Activated CD8-positive, alpha-beta T cell treated with anti-CD3 and anti-CD28 coated beads for 36 hours (primary cell): Measurements from ENCODE around the gene RAB13. TPM values are rescaled to one million over a fixed set of nuclear protein-coding genes. Genes with fewer than 3 reads are reported as not detected.
A peak's percentile ranks its signal among the peaks of the same experiment; 100 is the strongest.

Experiments
- ATAC-seq: fragments of 200-7000 bp; cut with Tn5 transposase; one replicate; pipeline ENCODE4 v1.10.0; 2021; ENCODE audit warnings: mild to moderate bottlenecking, moderate library complexity
- CTCF ChIA-PET: fragments of 350-600 bp; sonication (Branson Sonifier 250); formaldehyde crosslinking; loops from one replicate; lab custom pipeline; 2021; ENCODE audit warnings: antibody characterized with exemption; lab: Charles Lee
- POLR2A ChIA-PET: fragments of 350-600 bp; sonication (Branson Sonifier 250); formaldehyde crosslinking; loops from one replicate; lab custom pipeline; 2021; ENCODE audit warnings: antibody characterized with exemption; lab: Charles Lee
- DNase-seq: peaks from one replicate; pipeline ENCODE4 v3.0.0-alpha.2; 2020
- H3K27ac Mint-ChIP-seq: one replicate; pipeline ENCODE4 v1.8.0; 2021; ENCODE audit warnings: mild to moderate bottlenecking, mixed read lengths
- H3K27me3 Mint-ChIP-seq: one replicate; pipeline ENCODE4 v1.8.0; 2021; ENCODE audit warnings: mixed read lengths
- H3K36me3 Mint-ChIP-seq: one replicate; pipeline ENCODE4 v1.8.0; 2021; ENCODE audit warnings: low read depth, mixed read lengths
- H3K4me1 Mint-ChIP-seq: one replicate; pipeline ENCODE4 v1.8.0; 2021; ENCODE audit warnings: low read depth, mixed read lengths
- H3K4me3 Mint-ChIP-seq: one replicate; pipeline ENCODE4 v1.8.0; 2021; ENCODE audit warnings: mild to moderate bottlenecking, moderate library complexity, mixed read lengths
- H3K9me3 Mint-ChIP-seq: one replicate; pipeline ENCODE4 v1.8.0; 2021; ENCODE audit warnings: mixed read lengths
- CTCF ChIP-seq: fragments of 200-600 bp; IDR thresholded peaks from one replicate; pipeline ENCODE4 v1.8.0; 2022; ENCODE audit warnings: antibody characterized with exemption, mild to moderate bottlenecking
- intact Hi-C: fragments of 100-400 bp; cut with micrococcal nuclease; formaldehyde crosslinking; loops from one replicate; pipeline ENCODE4 v1.10.0; 2022
- total RNA-seq, 2 experiments: library from RNA; stranded (reverse); gene quantifications; one replicate each; pipeline ENCODE4 v1.2.3, GENCODE V29; 2021

Gene RAB13
- total RNA-seq, 2 experiments from 2014 or later, result 41.7 to 45.6 TPM

GRCh38 chr1:153939476-153939875 lies 46.7 kb downstream of the RAB13 start:
- peaks cover 63% of the 10 kb centered on the region for H3K36me3 Mint-ChIP-seq

GRCh38 chr1:153938996-153939395 lies 47.1 kb downstream of the RAB13 start:
- intact Hi-C loops, result no loop called here
- ATAC-seq (no peak), DNase-seq (no peak)
- H3K27me3 Mint-ChIP-seq, result no peaks in the 10 kb centered on the region
- CTCF ChIA-PET, result interaction anchor here (1.4 kb wide), 1 partner anchor 10 kb away, joined by 4 read pairs; no protein-coding TSS in a partner anchor
- no peaks in the 10 kb centered on the region for H3K9me3 Mint-ChIP-seq
- H3K27ac Mint-ChIP-seq, result no peak overlapping the region
- H3K4me3 Mint-ChIP-seq, result no peak overlapping the region
- H3K36me3 Mint-ChIP-seq, result peaks cover 60% of the 10 kb centered on the region
- POLR2A ChIA-PET, result interaction anchor here (1.1 to 8.9 kb wide), 4 partner anchors 10 to 51 kb away, joined by 4 to 126 read pairs (median 10); partner anchors contain the start of genes GATAD2B and RPS27
- no peak for TF ChIP-seq CTCF
- peaks cover 17% of the 10 kb centered on the region for H3K4me1 Mint-ChIP-seq

More at GRCh38 chr1:153939476-153939875, 46.7 kb downstream of the RAB13 start:
- POLR2A ChIA-PET, result interaction anchor here (1.0 to 8.9 kb wide), 5 partner anchors 11 to 51 kb away, joined by 4 to 126 read pairs (median 4); partner anchors contain the start of genes GATAD2B and RPS27
- Mint-ChIP-seq H3K27ac (no peak overlapping the region), H3K9me3 (no peaks in the 10 kb centered on the region), H3K27me3 (no peaks in the 10 kb centered on the region), H3K4me1 (peaks cover 21% of the 10 kb centered on the region), H3K4me3 (no peak overlapping the region)
- no peak for TF ChIP-seq CTCF
- CTCF ChIA-PET, result interaction anchor here (1.0 to 1.4 kb wide), 2 partner anchors 10 to 17 kb away, joined by 3 to 4 read pairs; partner anchors contain the start of gene GATAD2B
- no peak for DNase-seq
- no peak for ATAC-seq
- intact Hi-C loops, result no loop called here

- no peak for TF ChIP-seq CTCF
- Mint-ChIP-seq H3K27me3 (no peaks in the 10 kb centered on the region), H3K4me3 (no peak overlapping the region), H3K4me1 (peaks cover 6% of the 10 kb centered on the region), H3K27ac (no peak overlapping the region), H3K36me3 (peaks cover 54% of the 10 kb centered on the region), H3K9me3 (no peaks in the 10 kb centered on the region)
- CTCF ChIA-PET, result no interaction called here
- no peak for ATAC-seq
- POLR2A ChIA-PET, result interaction anchor here (1.5 to 3.6 kb wide), 2 partner anchors 9 to 14 kb away, joined by 5 to 17 read pairs; no protein-coding TSS in a partner anchor
- no peak for DNase-seq
- intact Hi-C loops, result no loop called here
Measured at GRCh38 chr1:153937331-153937730, 48.8 kb downstream of the RAB13 start.

GRCh38 chr1:153936011-153936802 lies 49.9 kb downstream of the RAB13 start:
- no peak overlapping the region for H3K4me3 Mint-ChIP-seq
- H3K36me3 Mint-ChIP-seq, result peaks cover 52% of the 10 kb centered on the region
- TF ChIP-seq CTCF, result no peak
- ChIA-PET POLR2A (interaction anchor here (0.9 to 1.5 kb wide), 2 partner anchors 13 to 27 kb away, joined by 3 to 5 read pairs; partner anchors contain the start of gene SLC39A1), CTCF (no interaction called here)
- H3K27ac Mint-ChIP-seq, result peak overlapping the region; percentile 13
- ATAC-seq (no peak), DNase-seq (no peak)
- H3K4me1 Mint-ChIP-seq, result peaks cover 6% of the 10 kb centered on the region
- intact Hi-C loops, result no loop called here
- no peaks in the 10 kb centered on the region for H3K27me3 Mint-ChIP-seq
- H3K9me3 Mint-ChIP-seq, result no peaks in the 10 kb centered on the region

GRCh38 chr1:153934746-153935145 lies 51.4 kb downstream of the RAB13 start:
- no peak for TF ChIP-seq CTCF
- no peak overlapping the region for H3K27ac Mint-ChIP-seq
- intact Hi-C loops, result no loop called here
- peaks cover 42% of the 10 kb centered on the region for H3K36me3 Mint-ChIP-seq
- ChIA-PET CTCF (interaction anchor here (1.0 kb wide), 1 partner anchor 12 kb away, joined by 3 read pairs; no protein-coding TSS in a partner anchor), POLR2A (interaction anchor here (0.8 to 1.7 kb wide), 5 partner anchors 9 to 15 kb away, joined by 3 to 13 read pairs (median 4); no protein-coding TSS in a partner anchor)
- H3K4me3 Mint-ChIP-seq, result no peak overlapping the region
- DNase-seq, result no peak
- H3K27me3 Mint-ChIP-seq, result no peaks in the 10 kb centered on the region
- H3K9me3 Mint-ChIP-seq, result no peaks in the 10 kb centered on the region
- ATAC-seq, result no peak
- H3K4me1 Mint-ChIP-seq, result peaks cover under 1% of the 10 kb centered on the region
